HG03064 (cell line): ENCODE measurements around the gene IL16.

Source experiments
- ATAC-seq: cut with Tn5 transposase; IDR thresholded peaks from one replicate; pipeline ENCODE4 v1.9.1; 2021; ENCODE audit warnings: low read depth; ENCODE audit not compliant: unreplicated experiment

The IL16 gene

GRCh38 chr15:81303244-81304225, 106.9 kb downstream of the IL16 start:
- no peak for ATAC-seq

- ATAC-seq, result no peak
Observed at GRCh38 chr15:81304226-81304625, 107.5 kb downstream of the IL16 start.

- ATAC-seq, result no peak
Observed at GRCh38 chr15:81308260-81308659, 111.6 kb downstream of the IL16 start.

GRCh38 chr15:81309647-81310450, 113.2 kb downstream of the IL16 start:
- no peak for ATAC-seq

- no peak for ATAC-seq
Observed at GRCh38 chr15:81310480-81310879, 113.8 kb downstream of the IL16 start.

GRCh38 chr15:81311752-81312464, 115.2 kb downstream of the IL16 start:
- peak; percentile 46 for ATAC-seq

GRCh38 chr15:81312790-81313543, 116.3 kb downstream of the IL16 start:
- ATAC-seq, result no peak

GRCh38 chr15:81313686-81314085, 117.0 kb downstream of the IL16 start:
- no peak for ATAC-seq

- no peak for ATAC-seq
Observed at GRCh38 chr15:81314378-81314777, 117.7 kb downstream of the IL16 start.

- no peak for ATAC-seq
Observed at GRCh38 chr15:81315452-81316175, 118.9 kb downstream of the IL16 start.

GRCh38 chr15:81316267-81316666, 119.6 kb downstream of the IL16 start:
- no peak for ATAC-seq

- no peak for ATAC-seq
Observed at GRCh38 chr15:81317642-81318017, 121.0 kb downstream of the IL16 start.

GRCh38 chr15:81321667-81322066, 125.0 kb downstream of the IL16 start:
- no peak for ATAC-seq

GRCh38 chr15:81322676-81323253, 126.1 kb downstream of the IL16 start:
- ATAC-seq, result no peak

- ATAC-seq, result peak; percentile 19
Observed at GRCh38 chr15:81323559-81323943, 126.9 kb downstream of the IL16 start.

GRCh38 chr15:81323944-81324881, 127.5 kb downstream of the IL16 start, which contains the start of gene STARD5:
Gene STARD5 (minus strand): TSS chr15:81324141. CDS start chr15:81324099, 42 bp downstream.
- peak; percentile 99 for ATAC-seq

GRCh38 chr15:81326466-81327212, 130.0 kb downstream of the IL16 start:
- ATAC-seq, result no peak
